NAMALWA (cell line): Measurements from ENCODE around the gene INHBC.
"Not testable (repeated sequence)": the region's sequence is repeated elsewhere in the genome, so short reads cannot be mapped to it uniquely, and the experiment has no call there.

Source experiments
- DNase-seq: peaks from one replicate; pipeline ENCODE4 v3.0.0-alpha.2; 2015; ENCODE audit warnings: low spot score

INHBC gene

DNA sequence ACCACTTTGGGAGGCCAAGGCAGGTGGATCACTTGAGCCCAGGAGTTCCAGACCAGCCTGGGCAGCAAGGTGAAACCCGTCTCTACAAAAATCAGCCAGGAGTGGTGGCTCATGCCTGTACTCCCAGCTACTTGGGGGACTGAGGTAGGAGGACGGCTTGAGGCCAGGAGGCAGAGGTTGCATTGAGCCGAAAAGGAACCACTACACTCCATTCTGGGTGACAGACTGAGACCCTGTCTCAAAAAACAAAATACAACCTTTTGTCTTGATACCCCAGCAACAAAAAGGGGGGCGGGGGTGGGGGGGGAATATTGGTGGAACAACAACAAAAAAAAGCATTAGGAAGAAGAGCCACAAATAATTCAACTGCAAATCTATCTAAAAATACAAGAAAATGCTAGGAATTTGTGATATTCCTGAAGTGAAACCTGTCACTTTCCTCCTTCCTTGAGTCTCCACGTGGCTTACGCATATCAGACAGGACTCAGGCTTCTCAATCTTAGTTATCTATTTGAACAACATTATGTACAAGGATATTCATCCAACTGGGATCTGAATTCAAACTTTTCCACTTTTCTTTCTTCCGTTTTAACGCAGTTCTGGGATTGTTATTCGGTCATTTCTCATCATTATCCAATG is 5.0 kb upstream of the INHBC start:
- no peak for DNase-seq

GRCh38 chr12:57430112-57430930 is 4.3 kb upstream of the INHBC start:
- peak; percentile 73 for DNase-seq

- DNase-seq, result peak; percentile 94
These were observed 3.5 kb upstream of the INHBC start, which contains the start of gene R3HDM2 for GRCh38 chr12:57430931-57431566. Gene R3HDM2 (minus strand): TSS chr12:57431043. CDS start chr12:57310428, 120,615 bp downstream.

GRCh38 chr12:57431654-57432188 is 2.9 kb upstream of the INHBC start:
- no peak for DNase-seq

- DNase-seq, result no peak
These were observed 1.2 kb upstream of the INHBC start for GRCh38 chr12:57433370-57433769.

- no peak for DNase-seq
These were observed 709 bp downstream of the INHBC start for GRCh38 chr12:57435293-57435692.

DNA sequence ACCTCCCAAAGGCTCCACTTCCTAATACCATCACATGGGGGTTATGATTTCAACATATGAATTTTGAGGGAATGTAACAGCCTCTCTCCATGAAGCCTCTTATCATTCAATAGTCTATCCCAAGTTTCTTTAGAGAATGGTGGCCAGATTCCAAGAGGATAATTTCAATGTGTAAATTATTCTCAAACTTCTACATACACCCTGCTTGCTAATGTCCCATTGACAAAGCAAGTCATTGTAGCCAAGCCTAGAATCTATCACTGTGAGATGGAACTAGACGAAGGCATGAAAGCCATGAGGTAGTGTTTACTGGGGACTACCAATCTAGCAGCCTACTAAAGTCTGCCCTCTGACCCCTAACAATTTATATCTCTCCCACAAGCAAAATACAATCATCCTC is 3.8 kb downstream of the INHBC start:
- no peak for DNase-seq

- no peak for DNase-seq
These were observed 5.2 kb downstream of the INHBC start for GRCh38 chr12:57439762-57440266.

DNA sequence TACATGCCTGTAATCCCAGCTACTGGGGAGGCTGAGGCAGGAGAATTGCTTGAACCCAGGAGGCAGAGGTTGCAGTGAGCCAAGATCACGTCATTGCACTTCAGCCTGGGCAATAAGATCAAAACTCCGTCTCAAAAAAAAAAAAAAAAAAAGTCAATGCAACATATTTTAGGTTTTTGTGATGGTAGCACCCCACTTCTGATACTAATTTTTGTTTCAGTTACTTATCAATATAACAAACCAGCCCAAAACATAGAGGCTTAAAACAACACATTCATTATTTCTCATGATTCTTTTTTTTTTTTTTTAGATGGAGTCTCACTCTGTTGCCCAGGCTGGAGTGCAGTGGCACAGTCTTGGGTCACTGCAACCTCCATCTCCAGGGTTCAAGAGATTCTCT is 6.8 kb downstream of the INHBC start:
- not testable (repeated sequence) for DNase-seq

GRCh38 chr12:57441846-57442427 is 7.4 kb downstream of the INHBC start:
- no peak for DNase-seq

- DNase-seq, result not testable (repeated sequence)
These were observed 9.8 kb downstream of the INHBC start for GRCh38 chr12:57444337-57444736.

DNA sequence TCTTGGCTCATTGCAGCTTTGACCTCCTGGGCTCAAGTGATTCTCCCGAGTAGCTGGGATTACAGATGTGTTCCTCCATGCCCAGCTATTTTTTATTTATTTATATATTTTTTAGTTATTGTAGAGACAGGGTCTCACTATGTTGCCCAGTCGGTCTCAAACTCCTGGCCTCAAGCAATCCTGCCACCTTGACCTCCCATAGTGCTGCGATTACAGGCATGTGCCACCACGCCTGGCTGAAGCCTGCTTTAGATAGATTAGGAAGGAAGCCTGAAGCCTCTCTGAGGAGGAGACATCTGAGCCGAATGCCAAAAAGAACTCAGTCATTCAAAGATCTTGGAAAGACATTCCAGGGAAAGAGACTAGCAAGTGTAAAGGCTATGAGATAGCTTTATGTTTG is 10.2 kb downstream of the INHBC start:
- DNase-seq, result no peak

DNA sequence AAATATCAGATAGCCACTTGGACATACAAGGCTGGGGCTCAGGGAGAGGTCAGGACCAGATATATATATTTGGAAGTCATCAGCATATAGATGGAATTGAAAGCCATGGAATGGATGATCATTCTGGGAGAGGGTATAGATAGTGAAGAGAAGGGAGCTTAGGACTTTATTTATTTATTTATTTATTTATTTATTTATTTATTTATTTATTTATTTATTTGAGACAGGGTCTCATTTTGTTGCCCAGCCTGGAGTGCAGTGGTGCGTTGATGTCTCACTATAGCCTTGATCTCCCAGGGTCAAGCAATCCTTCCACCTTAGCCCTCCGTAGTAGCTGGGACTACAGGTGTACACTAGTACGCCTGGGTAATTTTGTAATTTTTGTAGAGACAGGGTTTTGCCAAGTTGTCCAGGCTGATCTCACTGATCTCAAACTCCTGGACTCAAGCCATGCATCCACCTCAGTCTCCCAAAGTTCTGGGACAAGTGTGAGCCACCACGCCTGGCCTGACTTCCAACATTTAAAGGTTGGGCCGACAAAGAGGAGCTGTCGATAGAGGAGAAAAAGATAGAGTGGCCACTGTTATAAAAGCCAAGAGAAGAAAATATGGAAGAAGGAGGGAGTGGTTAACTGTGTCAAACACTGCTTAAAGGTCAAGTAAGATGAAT is 11.8 kb downstream of the INHBC start:
- DNase-seq, result no peak

GRCh38 chr12:57448669-57449068 is 14.1 kb downstream of the INHBC start:
- DNase-seq, result no peak

DNA sequence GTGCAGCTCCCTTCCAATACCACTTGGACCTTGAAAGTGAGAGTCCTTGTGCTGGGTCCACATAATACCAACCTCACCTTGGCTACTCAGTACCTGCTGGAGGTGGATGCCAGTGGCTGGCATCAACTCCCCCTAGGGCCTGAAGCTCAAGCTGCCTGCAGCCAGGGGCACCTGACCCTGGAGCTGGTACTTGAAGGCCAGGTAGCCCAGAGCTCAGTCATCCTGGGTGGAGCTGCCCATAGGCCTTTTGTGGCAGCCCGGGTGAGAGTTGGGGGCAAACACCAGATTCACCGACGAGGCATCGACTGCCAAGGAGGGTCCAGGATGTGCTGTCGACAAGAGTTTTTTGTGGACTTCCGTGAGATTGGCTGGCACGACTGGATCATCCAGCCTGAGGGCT is 14.8 kb downstream of the INHBC start:
- no peak for DNase-seq

DNA sequence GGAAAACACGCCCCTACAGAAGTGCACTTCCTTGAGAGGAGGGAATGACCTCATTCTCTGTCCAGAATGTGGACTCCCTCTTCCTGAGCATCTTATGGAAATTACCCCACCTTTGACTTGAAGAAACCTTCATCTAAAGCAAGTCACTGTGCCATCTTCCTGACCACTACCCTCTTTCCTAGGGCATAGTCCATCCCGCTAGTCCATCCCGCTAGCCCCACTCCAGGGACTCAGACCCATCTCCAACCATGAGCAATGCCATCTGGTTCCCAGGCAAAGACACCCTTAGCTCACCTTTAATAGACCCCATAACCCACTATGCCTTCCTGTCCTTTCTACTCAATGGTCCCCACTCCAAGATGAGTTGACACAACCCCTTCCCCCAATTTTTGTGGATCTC is 15.5 kb downstream of the INHBC start:
- no peak for DNase-seq

GRCh38 chr12:57451233-57451778 is 16.7 kb downstream of the INHBC start:
- DNase-seq, result no peak

- DNase-seq, result no peak
These were observed 17.8 kb downstream of the INHBC start for GRCh38 chr12:57452181-57452936.

DNA sequence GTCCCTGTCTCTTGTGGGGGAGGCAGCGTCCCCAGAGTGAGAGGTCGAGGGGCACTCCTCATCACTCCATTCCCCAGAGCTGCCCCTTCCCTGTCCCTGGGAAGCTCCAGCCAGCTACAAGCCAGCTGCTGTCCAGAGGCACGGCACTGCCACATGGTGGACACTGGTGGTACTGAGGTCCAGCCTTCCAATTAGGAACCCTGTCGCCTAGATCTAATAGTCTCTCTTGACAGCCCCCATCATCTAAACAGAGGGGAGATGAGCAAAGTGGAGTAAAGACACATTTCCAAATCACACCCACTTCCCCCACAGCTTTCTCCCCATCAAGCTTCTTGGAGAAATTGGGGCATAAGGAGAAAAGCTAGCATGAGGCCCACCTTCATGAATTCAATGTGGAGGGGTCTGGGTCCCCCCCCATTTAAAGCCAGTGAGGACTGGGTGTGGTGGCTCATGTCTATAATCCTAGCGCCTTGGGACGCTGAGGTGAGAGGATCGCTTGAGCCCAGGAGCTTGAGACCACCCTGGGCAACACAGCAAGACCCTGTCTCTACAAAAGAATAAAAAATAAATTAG is 18.4 kb downstream of the INHBC start:
- DNase-seq, result peak; percentile 76

GRCh38 chr12:57454213-57454565 is 19.6 kb downstream of the INHBC start:
- DNase-seq, result no peak
